NCI-H526 treated with DMSO at 0.1 percent for 48 hours (cell line): ENCODE measurements around the gene AGAP1.
A peak's percentile ranks its signal among the peaks of the same experiment; 100 is the strongest.
"Not testable (repeated sequence)": the region's sequence is repeated elsewhere in the genome, so short reads cannot be mapped to it uniquely, and the experiment has no call there.

Source experiments
- DNase-seq: peaks from one replicate; lab custom pipeline; 2025; lab: John Stamatoyannopoulos, UW

The AGAP1 gene

DNA sequence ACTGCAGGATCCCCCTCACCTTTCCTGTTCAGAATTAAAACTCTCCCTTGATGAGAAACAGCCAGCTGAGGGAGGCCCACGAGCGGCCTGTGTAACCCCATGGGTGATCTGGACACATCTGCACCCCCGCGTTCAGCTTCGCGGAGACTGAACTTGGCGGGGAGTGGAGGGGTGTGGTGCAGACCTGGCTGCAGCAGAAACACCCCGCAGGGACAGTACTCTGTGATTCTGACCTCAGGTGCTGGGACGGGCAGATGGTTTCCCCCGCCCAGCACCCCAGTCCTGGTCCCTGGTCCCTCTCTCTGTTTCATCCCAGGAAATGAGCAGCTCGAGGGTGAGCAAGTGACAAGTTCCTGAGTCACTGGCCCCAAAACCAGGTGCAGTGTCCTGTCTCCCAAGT lies 633.2 kb downstream of the AGAP1 start:
- no peak for DNase-seq

DNA sequence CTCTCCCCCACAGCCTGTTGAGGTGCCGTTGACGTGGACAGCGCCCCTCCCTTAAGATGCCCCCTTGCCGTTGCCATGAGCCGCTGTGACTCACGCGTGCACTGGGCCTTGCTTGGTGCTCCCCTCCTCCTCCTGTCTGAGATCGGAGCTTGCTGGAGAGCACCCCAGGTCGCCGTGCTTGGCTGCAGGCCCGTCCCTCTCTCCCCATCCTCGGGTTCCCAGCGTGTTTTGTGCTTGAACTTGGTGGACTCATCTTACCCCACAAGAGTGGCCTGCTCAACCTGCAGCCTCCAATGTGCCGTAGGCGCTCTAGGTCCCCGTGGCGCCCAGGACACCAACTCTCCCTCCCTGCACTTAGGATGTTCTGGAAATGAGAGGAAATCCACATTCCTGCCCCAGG lies 634.5 kb downstream of the AGAP1 start:
- no peak for DNase-seq

DNA sequence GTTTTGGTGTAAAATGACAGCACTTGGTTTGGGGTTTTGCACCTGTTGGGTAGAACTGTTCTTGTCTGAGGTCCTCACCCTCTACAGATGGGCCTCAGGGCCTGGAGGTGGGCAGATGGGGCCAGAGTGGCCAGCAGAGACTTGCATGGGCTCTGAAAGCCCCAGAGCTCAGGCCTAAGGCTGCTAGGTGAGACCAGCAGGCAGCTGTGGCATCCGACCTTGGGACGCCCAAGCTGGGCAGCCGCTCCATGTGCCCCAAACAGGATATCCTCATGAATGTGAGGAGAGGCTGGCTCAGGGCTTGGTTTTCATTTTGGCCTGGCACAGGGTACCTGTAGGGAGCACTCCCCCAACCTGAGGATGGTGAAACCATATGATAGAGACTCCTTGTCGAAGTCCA lies 636.1 kb downstream of the AGAP1 start:
- DNase-seq = no peak

DNA sequence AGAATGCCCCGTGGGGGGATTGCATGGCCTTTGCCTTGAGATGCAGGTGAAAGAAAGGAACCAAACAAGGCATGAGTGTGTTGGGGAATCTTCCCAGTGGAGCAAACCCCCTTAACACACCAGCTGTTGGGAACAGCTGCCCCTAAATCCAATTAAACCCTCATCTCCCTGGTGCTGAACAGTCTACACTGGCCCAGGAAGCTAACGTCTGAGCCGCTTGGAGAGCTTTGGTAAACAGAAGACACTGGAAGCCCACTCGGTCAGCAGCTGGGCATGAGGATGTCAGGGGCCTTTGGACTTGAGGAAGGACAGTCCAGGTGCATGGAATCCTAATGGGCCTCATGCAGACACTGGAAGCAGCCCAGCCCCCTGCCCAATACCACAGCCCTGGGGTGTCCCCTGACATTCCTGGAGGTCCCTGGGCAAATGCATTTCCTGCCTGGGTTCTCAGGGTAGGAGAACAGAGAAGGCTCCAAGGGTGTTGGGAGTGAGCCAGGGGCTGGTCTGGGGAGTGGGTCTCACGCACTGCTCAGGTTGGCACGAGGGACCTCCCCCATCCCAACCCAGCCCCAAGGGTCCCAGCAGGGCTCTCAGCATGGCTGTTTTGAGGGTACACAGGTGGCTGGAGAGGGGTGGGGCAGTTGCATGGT lies 636.6 kb downstream of the AGAP1 start:
- no peak for DNase-seq

DNA sequence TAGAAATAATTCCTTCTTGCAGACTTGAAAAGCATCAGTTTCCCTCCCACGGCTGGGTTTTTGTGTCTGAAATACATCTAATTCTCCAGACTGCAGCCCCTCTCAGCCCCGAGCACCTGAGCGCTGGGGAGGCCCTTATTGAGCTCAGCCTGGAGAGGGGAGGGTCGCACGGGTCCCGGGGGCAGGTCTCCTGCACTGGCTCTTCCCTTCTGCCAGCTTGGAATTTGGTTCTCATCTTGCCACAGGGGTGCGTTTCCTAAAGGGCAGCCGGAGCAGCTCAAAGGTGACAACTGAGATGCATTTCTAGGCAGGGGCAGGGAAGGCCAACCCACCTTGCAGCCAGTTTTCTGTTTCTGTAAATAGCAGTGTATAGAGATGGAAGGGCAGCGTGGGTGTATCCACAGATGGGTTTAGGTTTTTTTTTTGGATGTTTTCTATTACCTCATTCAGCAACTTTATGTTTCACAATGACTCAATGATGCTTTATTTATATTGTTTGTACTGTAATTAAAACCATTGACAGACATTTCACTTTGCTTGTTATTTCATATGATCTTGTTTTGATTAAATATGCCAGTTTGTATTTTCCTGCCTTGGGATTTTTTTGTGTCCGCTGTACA lies 637.3 kb downstream of the AGAP1 start:
- no peak for DNase-seq

DNA sequence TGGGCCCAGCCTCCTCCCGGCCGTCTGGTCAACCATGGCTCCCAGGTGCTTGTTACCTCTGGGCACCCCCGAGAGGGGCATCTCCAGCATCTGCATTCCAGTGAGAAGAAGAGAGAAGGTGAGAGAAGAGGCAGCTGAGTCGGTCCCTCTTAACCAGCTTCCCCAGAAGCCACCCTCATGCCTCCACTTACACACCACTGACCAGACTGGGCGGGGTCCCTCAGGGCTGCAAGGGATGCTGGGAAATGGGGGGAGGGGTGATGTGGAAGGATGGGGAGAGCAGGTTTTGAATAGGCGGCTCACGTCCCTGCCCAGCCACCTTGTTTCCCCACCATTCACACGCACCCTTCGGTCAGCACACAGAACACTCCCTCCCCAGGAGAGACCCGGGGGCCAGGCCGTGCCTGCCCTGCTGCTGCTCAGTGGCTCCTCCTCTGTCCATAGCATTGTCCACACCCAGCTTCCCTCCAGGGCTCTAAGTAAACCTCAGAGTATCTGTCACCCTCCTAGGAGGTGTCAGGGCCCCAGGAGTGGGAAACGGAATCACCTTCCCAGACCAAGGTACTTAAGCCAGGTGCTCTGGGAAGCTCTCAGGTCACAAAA lies 639.7 kb downstream of the AGAP1 start:
- no peak for DNase-seq

DNA sequence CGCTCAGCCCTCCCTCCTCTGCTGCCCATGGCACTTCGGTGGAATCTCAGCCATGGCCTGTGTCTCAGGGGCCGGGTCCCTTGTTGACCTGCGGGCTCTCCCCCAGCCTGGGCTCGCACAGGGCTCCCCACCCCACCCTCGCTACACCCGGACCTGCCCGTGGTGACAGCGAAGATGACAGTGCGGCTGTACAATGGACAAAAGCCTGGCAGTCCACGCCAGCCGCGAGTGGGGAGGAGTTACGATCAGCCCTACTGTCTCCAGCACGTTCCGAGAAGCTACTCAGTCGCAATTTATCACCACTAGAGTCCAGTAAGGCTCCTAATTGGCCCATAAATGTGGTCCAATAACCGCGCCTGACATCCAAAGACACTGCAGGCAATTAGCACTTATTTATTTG lies 642.7 kb downstream of the AGAP1 start:
- DNase-seq = peak; percentile 17

DNA sequence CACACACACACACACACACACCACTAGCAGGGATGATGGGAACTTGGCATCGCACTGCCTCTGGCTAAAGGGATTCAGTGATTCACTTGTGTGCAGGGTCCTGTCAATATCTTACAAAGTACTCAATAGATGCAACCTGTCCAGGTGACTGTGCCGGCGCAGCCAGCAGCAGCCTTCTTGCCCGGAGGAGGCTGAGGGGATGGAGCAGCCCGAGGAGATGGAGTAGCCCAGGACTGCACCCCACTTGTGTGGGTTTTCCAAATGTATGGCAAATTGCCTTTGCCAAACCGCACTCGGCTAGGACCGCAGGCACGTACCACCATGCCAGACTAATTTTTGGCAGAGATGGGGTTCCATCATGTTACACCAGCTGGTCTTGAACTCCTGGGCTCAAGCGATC lies 643.2 kb downstream of the AGAP1 start:
- no peak for DNase-seq

DNA sequence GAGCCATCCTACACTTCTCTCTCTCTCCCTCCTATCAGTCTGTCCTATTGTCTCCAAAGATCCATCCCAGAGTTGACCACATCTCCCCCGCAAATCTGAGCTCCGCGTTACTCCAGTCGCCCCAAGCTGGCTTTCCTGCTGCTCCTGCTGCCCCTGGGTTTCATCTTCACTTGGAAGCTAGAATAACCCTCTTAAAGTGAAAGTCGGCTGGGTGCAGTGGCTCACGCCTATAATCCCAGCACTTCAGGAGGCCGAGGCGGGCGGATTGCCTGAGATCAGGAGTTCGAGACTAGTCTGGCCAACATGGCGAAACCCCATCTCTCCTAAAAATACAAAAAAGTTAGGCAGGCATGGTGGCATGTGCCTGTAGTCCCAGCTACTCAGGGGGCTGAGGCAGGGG lies 647.8 kb downstream of the AGAP1 start:
- DNase-seq = not testable (repeated sequence)

DNA sequence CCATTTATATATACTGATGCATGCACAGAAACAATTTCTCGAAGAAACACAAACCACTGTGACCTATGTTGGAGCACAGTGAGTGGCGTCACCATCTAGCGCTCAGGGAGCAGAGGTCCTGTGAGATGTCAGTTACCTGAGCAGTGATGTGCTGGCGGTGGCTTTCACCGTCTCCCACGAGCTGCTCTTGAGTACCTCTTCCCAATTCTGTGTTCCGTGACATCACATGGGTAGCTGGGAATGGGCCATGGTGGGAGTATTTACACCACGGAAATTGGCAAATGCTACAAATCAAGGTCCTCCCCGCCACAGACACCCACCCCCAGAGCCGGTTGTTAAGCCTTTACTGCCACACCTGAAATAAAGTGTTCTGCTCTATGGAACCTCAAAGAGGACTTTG lies 650.0 kb downstream of the AGAP1 start:
- no peak for DNase-seq

DNA sequence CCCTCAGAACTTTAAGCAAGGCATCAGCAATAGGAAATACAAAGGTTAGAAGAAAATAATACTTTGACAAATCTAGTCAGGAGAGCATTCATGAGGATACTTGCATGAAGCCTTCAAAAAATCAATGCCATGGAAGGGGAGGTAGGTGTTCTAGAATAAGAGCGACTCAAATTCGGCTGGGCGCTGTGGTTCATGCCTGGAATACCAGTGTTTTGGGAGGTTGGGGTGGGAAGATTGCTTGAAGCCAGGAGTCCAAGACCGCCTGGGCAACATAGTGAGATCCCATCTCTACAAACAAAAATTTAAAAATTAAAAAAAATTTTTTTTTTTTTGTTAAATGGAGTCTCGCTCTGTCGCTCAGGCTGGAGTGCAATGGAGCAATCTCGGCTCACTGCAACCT lies 652.6 kb downstream of the AGAP1 start:
- DNase-seq = no peak

DNA sequence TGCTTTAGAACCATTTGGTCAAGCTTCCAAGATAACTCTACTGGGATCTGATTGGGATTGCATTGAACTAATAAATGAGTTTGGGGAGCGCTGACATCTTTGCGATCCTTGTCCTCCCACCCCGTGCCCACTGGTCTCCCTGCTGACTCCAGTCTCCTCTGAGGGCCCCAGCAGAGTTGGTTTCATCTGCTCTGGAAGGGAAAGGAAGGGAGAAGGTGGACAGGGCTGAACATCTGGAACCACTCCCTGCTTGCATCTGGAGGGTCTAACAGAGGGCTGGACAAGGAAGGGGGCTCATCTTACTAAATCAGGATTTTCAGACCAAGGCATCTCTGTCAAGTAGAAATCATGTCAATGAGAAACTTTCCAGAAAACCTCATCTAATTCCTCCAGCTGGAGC lies 661.6 kb downstream of the AGAP1 start:
- DNase-seq = no peak

DNA sequence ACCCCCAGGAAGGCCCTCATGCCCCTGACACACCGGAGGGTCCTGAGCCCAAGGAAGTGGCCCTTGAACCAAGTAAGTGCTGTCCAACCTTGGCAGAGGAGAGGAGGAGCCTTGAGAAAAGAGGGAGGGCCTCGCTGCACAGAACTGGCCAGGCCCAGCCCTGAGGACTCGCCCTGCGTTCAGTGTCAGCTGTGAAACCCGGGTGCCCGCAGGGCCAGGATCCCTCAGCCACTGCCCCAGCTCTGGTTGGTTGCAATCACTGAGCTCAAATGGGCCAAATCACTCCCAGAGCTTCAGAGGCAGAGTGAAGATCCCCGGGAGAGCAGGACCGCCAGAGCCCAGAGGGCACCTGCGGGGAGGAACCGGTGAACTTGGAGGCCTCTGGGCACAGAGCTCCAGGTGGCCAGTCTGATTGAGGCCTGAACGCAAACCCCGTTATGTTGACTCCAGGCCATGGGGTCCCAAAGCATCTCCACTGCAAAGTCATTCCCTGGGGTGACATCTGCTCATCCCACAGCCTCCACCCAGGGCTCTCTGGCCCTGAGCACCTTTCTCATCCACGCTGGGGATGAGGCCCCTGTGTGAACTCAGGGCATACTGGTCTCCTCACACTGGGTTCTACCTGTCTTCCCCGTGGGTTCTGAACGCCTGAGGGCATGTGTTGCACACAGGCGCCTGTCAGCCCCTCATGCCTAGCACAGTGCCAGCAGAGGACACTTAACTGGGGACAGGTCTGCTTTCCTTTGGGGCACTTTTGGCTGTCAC lies 662.4 kb downstream of the AGAP1 start:
- no peak for DNase-seq

DNA sequence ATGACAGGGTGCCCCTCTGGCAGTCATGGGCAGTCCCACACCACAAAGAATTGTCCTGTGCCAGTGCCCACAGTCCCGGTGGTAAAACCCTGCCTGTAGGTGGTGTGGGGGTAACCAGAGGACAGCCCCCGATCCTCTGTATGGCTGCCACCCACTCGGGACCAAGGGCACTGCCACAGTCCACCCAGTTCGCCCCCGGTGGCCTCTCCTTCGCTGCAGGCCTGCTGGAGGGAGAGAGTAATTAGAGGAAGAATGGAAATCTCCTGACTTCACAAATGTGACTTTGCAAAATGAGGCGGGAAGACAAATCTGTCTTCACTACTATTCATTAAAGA lies 663.0 kb downstream of the AGAP1 start:
- DNase-seq = no peak

DNA sequence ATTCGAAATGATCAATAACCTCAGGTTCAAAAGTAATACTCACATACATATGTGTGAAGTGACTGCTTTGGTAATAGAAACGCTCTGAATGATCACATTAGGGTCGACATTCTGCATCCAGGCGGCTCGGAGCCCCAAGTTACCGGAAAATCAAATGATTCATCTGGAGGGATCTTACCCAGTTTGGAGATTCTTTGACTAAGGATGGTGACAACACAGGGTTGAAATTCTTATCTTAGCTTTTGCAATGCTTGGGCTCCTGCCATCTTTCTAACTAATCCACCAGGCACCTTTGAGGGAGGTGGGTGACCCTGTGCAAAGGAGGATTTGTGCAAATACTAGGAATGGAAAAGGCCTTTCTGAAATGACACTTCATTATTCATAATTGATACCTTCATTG lies 663.5 kb downstream of the AGAP1 start:
- no peak for DNase-seq

DNA sequence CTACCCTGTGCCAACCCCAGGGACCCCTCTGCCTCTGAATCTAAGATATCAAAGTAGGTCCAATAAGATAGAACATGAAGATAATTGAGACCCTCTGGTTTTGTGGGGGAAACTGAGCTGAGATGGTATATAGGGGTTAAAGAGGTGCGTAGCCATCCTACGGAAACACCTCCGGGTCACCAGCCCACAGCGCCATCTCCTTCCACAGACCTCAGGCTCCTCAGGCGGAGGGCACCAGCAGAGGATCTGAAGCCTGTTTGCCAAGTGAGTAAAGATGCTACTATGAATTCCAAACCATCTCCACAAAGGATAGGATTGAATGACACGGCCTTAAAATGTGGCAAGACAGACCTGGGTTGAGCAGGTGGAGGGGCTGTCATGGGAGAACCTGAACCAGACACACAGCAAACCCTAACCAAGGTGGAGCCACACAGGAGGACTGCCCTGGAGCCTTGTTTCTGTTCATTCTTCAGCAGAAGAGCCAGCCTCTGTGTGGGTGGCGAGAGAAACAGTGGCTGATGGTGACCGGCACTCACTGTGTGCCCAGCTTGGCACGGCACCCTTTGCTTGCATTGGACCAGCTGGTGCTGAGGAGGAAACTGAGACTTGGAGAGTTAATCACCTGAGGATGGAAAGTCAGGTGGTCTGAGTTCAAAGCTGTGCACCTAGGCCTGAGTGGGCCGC lies 664.1 kb downstream of the AGAP1 start:
- DNase-seq = no peak

DNA sequence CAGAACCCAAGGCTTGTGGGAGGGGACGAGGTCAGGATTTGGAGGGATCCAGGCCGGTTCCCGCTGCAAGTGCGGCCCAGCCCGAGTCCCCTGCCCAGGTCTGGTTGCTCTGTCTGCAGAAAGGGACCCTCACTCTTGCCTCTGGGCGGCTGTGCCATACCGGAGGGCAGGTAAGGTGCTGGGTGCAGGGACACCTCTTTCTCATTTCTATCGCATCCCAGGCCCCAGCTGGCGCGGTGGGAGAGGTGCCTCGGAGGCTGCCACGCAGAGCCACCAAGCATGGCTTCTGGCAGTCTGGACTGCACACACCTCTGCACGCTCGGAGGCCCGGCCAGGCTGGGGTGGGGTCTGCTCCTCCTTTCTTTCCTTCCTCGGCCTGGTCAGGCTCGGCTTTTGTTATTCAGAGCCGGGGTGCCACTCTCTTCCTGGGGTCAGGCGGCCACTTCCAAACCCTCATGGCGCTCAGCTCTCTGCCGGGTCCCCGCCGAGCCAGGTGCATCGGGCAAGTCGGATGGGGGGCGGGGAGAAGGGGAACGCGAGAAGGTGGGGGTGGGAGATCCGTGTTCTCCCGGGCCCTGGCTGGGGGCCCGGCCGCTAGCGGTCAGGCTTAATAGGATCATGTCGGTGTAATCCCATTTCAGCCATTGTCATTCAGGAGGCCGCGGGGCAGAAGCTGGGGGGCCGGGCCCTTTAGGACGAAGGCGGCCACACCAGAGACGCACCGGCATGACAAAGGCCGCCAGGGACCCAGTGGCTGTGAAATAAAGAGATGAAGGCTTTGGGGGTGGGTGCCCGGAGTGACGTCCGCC lies 665.3 kb downstream of the AGAP1 start:
- DNase-seq = no peak

DNA sequence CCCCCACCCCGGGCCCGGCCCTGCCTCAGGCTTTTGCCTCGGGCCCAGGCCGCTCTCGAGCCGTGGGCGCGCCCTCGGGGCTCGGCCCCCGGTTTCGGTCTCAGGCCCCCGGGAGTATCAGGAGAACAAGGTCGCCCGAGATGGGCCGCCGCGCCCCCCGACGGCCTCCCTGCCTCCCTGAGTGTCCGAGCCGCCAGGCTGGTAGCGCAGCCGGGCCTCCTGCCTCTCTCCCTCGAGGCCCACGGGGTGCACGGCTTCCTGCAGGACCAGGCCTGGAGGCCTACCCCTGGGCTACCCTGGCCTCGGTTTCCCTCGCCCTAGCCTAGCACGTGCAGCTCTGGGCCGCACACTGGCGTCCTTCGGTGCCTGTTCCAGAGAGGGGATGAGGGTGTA lies 665.9 kb downstream of the AGAP1 start:
- no peak for DNase-seq

DNA sequence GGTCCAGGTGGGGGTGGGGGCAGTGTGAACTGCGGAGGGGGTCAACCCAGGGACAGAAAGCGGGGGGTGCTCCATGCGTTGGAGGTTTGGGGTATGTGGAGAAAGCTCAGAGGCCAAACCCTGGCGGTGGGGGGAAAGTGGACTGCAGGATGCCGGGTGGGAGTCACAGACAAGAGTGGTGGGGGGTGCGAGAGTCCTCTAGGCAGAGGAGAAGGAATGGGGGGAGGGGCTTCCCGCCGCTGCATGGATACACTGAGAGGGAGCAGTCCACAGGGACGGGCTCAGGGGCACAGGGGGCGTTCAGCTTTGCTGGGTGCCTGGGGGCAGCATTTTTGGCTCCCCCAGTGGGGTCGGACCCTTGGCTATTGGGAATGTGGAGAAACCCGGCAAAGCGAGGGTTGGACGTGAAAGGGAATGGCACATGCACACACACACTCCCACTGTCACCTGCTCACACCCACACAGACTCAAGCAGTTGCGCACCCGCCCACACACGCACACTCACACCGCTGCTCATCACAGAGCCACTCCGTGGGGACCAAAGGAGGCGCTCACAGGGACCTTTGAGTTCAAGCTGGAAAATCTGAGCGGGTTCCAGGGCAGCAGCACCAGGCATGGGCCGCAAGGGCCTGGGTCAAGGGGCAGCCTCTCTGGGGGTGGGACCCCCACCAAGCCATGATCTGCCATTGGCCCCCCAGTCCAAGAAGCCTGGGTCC lies 666.7 kb downstream of the AGAP1 start:
- DNase-seq = no peak

DNA sequence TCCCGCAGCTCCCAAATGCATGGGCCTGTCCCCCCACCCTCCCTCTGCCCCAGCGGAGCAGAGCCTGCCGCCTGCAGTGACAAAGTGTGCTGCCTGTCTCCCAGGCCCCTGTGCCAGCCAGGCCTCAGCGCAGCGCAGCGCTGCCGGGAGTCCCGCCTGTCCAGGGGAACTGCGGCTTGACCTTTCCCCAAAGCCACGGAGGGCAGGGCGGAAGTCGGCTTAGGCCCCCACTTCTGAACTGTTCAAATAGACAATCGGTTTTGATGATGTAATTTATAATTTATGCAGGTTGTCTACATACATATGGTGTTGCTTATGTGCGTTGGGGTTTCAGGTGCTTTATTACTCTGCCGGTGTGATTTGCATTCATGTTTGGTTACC lies 667.2 kb downstream of the AGAP1 start:
- no peak for DNase-seq

DNA sequence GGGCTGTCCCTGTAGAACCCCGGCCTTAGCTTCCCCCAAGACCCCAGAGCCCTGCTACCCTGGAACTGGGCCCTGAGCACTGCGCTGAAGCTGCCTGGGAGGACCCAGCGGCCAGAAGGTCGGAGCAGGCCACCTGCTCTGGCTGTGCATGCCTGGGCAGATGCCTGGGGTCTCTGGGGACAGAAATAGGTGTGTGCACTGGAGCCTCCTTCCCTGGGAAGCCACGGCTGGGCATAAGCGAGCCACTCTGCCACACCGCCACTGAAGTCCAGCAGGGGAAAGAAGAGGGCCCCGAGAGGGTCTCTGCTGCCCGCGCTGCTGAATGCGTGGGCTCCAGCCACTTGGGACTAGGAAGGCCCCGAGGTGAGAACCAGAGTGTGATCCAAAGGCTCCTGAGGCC lies 667.7 kb downstream of the AGAP1 start:
- peak; percentile 97 for DNase-seq
